EH (cell line): Measurements from ENCODE around the gene FGGY.

Source experiments
- DNase-seq: peaks from one replicate; pipeline ENCODE4 v3.0.0-alpha.2; 2015; ENCODE audit warnings: low read depth

The FGGY gene

GRCh38 chr1:59384443-59384842, 87.5 kb downstream of the FGGY start:
- no peak for DNase-seq

- DNase-seq: no peak
Measured at GRCh38 chr1:59388191-59388590, 91.3 kb downstream of the FGGY start.

GRCh38 chr1:59389847-59390246, 93.0 kb downstream of the FGGY start:
- no peak for DNase-seq

GRCh38 chr1:59390307-59390706, 93.4 kb downstream of the FGGY start:
- DNase-seq: no peak

- DNase-seq: no peak
Measured at GRCh38 chr1:59391212-59392179, 94.6 kb downstream of the FGGY start.

- DNase-seq: peak; percentile 82
Measured at GRCh38 chr1:59393211-59394180, 96.6 kb downstream of the FGGY start.

- DNase-seq: no peak
Measured at GRCh38 chr1:59394706-59395425, 98.0 kb downstream of the FGGY start.

- no peak for DNase-seq
Measured at GRCh38 chr1:59396387-59396786, 99.5 kb downstream of the FGGY start.

- DNase-seq: no peak
Measured at GRCh38 chr1:59397139-59397858, 100.4 kb downstream of the FGGY start.

GRCh38 chr1:59399642-59400041, 102.7 kb downstream of the FGGY start:
- DNase-seq: no peak

- no peak for DNase-seq
Measured at GRCh38 chr1:59401581-59401980, 104.7 kb downstream of the FGGY start.

- peak; percentile 19 for DNase-seq
Measured at GRCh38 chr1:59404796-59405195, 107.9 kb downstream of the FGGY start.

- no peak for DNase-seq
Measured at GRCh38 chr1:59406437-59407164, 109.7 kb downstream of the FGGY start.

GRCh38 chr1:59408608-59409240, 111.8 kb downstream of the FGGY start:
- peak; percentile 42 for DNase-seq

GRCh38 chr1:59409549-59409948, 112.7 kb downstream of the FGGY start:
- DNase-seq: peak; percentile 27

- no peak for DNase-seq
Measured at GRCh38 chr1:59409986-59410385, 113.1 kb downstream of the FGGY start.

- DNase-seq: no peak
Measured at GRCh38 chr1:59410457-59410856, 113.6 kb downstream of the FGGY start.

GRCh38 chr1:59411147-59411546, 114.3 kb downstream of the FGGY start:
- DNase-seq: no peak

GRCh38 chr1:59412718-59413326, 115.9 kb downstream of the FGGY start:
- DNase-seq: no peak

GRCh38 chr1:59413327-59413720, 116.4 kb downstream of the FGGY start:
- no peak for DNase-seq
